HepG2 (cell line): Measurements from ENCODE around the gene LIPC. TPM values are rescaled to one million over a fixed set of nuclear protein-coding genes. Genes with fewer than 3 reads are reported as not detected.

ENCODE experiments used
- TEAD2 ChIP-seq: sonication (generic); formaldehyde crosslinking; IDR thresholded peaks from 2 replicates; pipeline ENCODE4 v1.9.0; 2021; ENCODE audit warnings: missing genetic modification reagents
- ZFP37 ChIP-seq: sonication (generic); formaldehyde crosslinking; IDR thresholded peaks from 2 replicates; pipeline ENCODE4 v1.4.0; 2020; ENCODE audit warnings: missing genetic modification reagents, borderline replicate concordance
- ZFY ChIP-seq: sonication (generic); formaldehyde crosslinking; IDR thresholded peaks from 2 replicates; pipeline ENCODE4 v1.4.0; 2020; ENCODE audit warnings: missing genetic modification reagents
- ZNF547 ChIP-seq: sonication (generic); formaldehyde crosslinking; IDR thresholded peaks from 2 replicates; pipeline ENCODE4 v1.5.1; 2020; ENCODE audit warnings: mild to moderate bottlenecking, missing genetic modification reagents
- ZNF589 ChIP-seq: sonication (generic); formaldehyde crosslinking; conservative IDR thresholded peaks from 2 replicates; pipeline ENCODE4 v1.8.0; 2022; ENCODE audit warnings: mild to moderate bottlenecking, moderate library complexity, missing genetic modification reagents
- ZZZ3 ChIP-seq: sonication (generic); formaldehyde crosslinking; IDR thresholded peaks from 2 replicates; pipeline ENCODE4 v1.4.0; 2020; ENCODE audit warnings: missing genetic modification reagents, mild to moderate bottlenecking, borderline replicate concordance
- polyA plus RNA-seq, 8 experiments: library from polyadenylated mRNA; depleted of rRNA in 3 of 8; stranded (reverse) in 7 of 8; unstranded in 1 of 8; fragments of >200 nt; fragmentation: Illumina TruSeq in 4 of 8; extraction: Trizol in 4 of 8; gene quantifications; 2 replicates each; pipeline versions ENCODE4 v1.2.1 to v1.2.3, GENCODE V29; 2011 to 2016; ENCODE audit warnings: low read depth in 4 of 8, missing spikeins in 1 of 8, mixed read lengths in 1 of 8; ENCODE audit not compliant: insufficient read depth in 1 of 8
- total RNA-seq, 5 experiments: library from RNA; depleted of rRNA; stranded (reverse); fragments of >200 nt; fragmentation: Illumina TruSeq; extraction: Trizol; gene quantifications; 2 replicates each; pipeline ENCODE4 v1.2.3, GENCODE V29; 2016; ENCODE audit warnings: low read depth in 1 of 5
- TF ChIP-seq, protein P1 (sequence below): sonication (generic); formaldehyde crosslinking; IDR thresholded peaks from 2 replicates; pipeline ENCODE4 v1.4.0; 2020; ENCODE audit warnings: missing genetic modification reagents
- TF ChIP-seq, protein P2 (sequence below): sonication (generic); formaldehyde crosslinking; IDR thresholded peaks from 2 replicates; pipeline ENCODE4 v1.4.0; 2020; ENCODE audit warnings: missing genetic modification reagents, mild to moderate bottlenecking, borderline replicate concordance

The LIPC gene
- total and polyA plus RNA-seq, 2 of the 13 experiments (the other 11 are each of a cell fraction or from before 2014, with no cell fraction given), result 26.0 to 38.0 TPM

DNA sequence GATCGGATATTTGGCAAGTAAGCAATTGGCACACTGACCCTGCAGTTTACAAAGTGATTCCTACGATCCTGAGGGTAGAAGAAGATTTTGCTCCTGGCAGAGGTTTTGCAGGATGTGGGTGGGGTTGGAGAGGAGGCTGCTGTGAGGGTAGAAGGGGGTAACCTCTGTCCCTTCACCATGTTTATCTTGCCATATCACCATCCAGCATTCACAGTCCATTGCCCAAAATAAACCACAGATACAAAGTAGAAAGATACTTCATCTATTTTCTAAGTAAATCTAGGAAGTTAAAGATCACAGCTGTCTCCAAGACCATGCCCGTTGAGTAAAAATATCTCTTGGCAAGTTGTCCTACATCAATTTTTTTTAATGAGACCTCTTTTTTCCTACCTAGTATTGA lies 51.6 kb downstream of the LIPC start (continued):
- TF ChIP-seq ZZZ3 (no peak), ZNF589 (CRISPR knock-in tag) (no peak), ZFY (CRISPR knock-in tag) (no peak), TEAD2 (CRISPR knock-in tag) (no peak), ZNF547 (no peak), ZFP37 (CRISPR knock-in tag) (no peak)
- TF ChIP-seq, protein P1, sequence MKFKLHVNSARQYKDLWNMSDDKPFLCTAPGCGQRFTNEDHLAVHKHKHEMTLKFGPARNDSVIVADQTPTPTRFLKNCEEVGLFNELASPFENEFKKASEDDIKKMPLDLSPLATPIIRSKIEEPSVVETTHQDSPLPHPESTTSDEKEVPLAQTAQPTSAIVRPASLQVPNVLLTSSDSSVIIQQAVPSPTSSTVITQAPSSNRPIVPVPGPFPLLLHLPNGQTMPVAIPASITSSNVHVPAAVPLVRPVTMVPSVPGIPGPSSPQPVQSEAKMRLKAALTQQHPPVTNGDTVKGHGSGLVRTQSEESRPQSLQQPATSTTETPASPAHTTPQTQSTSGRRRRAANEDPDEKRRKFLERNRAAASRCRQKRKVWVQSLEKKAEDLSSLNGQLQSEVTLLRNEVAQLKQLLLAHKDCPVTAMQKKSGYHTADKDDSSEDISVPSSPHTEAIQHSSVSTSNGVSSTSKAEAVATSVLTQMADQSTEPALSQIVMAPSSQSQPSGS, result no peak
- TF ChIP-seq, protein P2, sequence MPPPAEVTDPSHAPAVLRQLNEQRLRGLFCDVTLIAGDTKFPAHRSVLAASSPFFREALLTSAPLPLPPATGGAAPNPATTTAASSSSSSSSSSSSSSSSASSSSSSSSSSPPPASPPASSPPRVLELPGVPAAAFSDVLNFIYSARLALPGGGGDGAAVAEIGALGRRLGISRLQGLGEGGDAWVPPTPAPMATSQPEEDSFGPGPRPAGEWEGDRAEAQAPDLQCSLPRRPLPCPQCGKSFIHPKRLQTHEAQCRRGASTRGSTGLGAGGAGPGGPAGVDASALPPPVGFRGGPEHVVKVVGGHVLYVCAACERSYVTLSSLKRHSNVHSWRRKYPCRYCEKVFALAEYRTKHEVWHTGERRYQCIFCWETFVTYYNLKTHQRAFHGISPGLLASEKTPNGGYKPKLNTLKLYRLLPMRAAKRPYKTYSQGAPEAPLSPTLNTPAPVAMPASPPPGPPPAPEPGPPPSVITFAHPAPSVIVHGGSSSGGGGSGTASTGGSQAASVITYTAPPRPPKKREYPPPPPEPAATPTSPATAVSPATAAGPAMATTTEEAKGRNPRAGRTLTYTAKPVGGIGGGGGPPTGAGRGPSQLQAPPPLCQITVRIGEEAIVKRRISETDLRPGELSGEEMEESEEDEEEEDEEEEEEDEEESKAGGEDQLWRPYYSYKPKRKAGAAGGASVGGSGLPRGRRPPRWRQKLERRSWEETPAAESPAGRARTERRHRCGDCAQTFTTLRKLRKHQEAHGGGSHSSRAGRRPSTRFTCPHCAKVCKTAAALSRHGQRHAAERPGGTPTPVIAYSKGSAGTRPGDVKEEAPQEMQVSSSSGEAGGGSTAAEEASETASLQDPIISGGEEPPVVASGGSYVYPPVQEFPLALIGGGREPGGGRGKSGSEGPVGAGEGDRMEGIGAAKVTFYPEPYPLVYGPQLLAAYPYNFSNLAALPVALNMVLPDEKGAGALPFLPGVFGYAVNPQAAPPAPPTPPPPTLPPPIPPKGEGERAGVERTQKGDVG (CRISPR knock-in tag), result no peak
- TF ChIP-seq, all 625 proteins: peak for 0
